ENCODE measurements around the gene CLN3. TPM values are rescaled to one million over a fixed set of nuclear protein-coding genes. Genes with fewer than 3 reads are reported as not detected.
"Not testable (repeated sequence)": the region's sequence is repeated elsewhere in the genome, so short reads cannot be mapped to it uniquely, and the experiment has no call there.

The CLN3 gene
- total and polyA plus RNA-seq, 8 donors = 22.1 to 72.8 (median 25.7) TPM

- H3K9me3 ChIP-seq = no peaks in the 10 kb centered on the region
- H3K4me3 ChIP-seq = peak overlapping the region; percentile 89 to 96
- TF ChIP-seq CTCF (IDR thresholded peaks at IDR 0.05) = peak in 1 of 2 donors; percentile 14
- DNase-seq (peak in 3 of 4 donors; percentile 14 to 81 (median 63)), ATAC-seq (peak; percentile 58)
- peaks cover 3 to 51% of the 10 kb centered on the region in 2 donors for H3K4me1 ChIP-seq
- H3K36me3 ChIP-seq = peaks cover 0 to 37% of the 10 kb centered on the region in 2 donors
- no peaks in the 10 kb centered on the region for H3K27me3 ChIP-seq
- intact Hi-C loops (cut with DNase I) = no loop called here
- H3K27ac ChIP-seq = peak overlapping the region; percentile 91 to 94
Measured at GRCh38 chr16:28491230-28491969, 474 bp downstream of the CLN3 start.

- no peaks in the 10 kb centered on the region for H3K27me3 ChIP-seq
- no peaks in the 10 kb centered on the region for H3K9me3 ChIP-seq
- no peak overlapping the region for H3K27ac ChIP-seq
- H3K36me3 ChIP-seq = peaks cover 0 to 86% of the 10 kb centered on the region in 2 donors
- H3K4me3 ChIP-seq = no peak overlapping the region
- TF ChIP-seq CTCF (IDR thresholded peaks at IDR 0.05) = no peak
- H3K4me1 ChIP-seq = peaks cover 3 to 24% of the 10 kb centered on the region in 2 donors
- ATAC-seq = no peak
- intact Hi-C loops (cut with DNase I) = no loop called here
- DNase-seq = no peak
Measured at GRCh38 chr16:28486266-28486665, 5.6 kb downstream of the CLN3 start.

GRCh38 chr16:28483361-28483760, 8.5 kb downstream of the CLN3 start:
- ATAC-seq, H3K27me3 ChIP-seq: not testable (repeated sequence)

GRCh38 chr16:28482026-28482425, 9.8 kb downstream of the CLN3 start:
- Histone ChIP-seq H3K4me1 (no peaks in the 10 kb centered on the region), H3K4me3 (no peak overlapping the region), H3K27ac (no peak overlapping the region), H3K36me3 (peaks cover 0 to 96% of the 10 kb centered on the region in 2 donors), H3K9me3 (no peaks in the 10 kb centered on the region), H3K27me3 (no peaks in the 10 kb centered on the region)
- intact Hi-C loops (cut with DNase I) = no loop called here
- ATAC-seq (no peak), DNase-seq (no peak)
- no peak for TF ChIP-seq CTCF (IDR thresholded peaks at IDR 0.05)

More at GRCh38 chr16:28483361-28483760, 8.5 kb downstream of the CLN3 start:
- DNase-seq; H3K9me3 ChIP-seq; H3K27ac ChIP-seq; intact Hi-C loops (cut with DNase I); H3K4me3 ChIP-seq; H3K4me1 ChIP-seq: not testable (repeated sequence)
- H3K36me3 ChIP-seq = peaks cover 0 to 96% of the 10 kb centered on the region in 2 donors

GRCh38 chr16:28478506-28479180, 13.2 kb downstream of the CLN3 start:
- intact Hi-C loops (cut with DNase I) = no loop called here
- H3K27ac ChIP-seq = no peak overlapping the region
- no peaks in the 10 kb centered on the region for H3K9me3 ChIP-seq
- ATAC-seq (no peak), DNase-seq (no peak)
- no peaks in the 10 kb centered on the region for H3K27me3 ChIP-seq
- peaks cover 0 to 98% of the 10 kb centered on the region in 2 donors for H3K36me3 ChIP-seq
- no peak for TF ChIP-seq CTCF (IDR thresholded peaks at IDR 0.05)
- no peak overlapping the region for H3K4me3 ChIP-seq
- no peaks in the 10 kb centered on the region for H3K4me1 ChIP-seq

Measured in left lung (tissue), 10 donors.